CMK (cell line): ENCODE measurements around the gene GLIS2.
"Not testable (repeated sequence)": the region's sequence is repeated elsewhere in the genome, so short reads cannot be mapped to it uniquely, and the experiment has no call there.

ENCODE experiments used
- DNase-seq: peaks from one replicate; pipeline ENCODE4 v3.0.0-alpha.2; 2010; ENCODE audit warnings: low read depth

Gene GLIS2

GRCh38 chr16:4336701-4337539, 21.1 kb downstream of the GLIS2 start:
- DNase-seq: no peak

- DNase-seq: no peak
Observed at GRCh38 chr16:4337540-4338088, 21.7 kb downstream of the GLIS2 start.

GRCh38 chr16:4338125-4338582, 22.3 kb downstream of the GLIS2 start:
- DNase-seq: no peak

GRCh38 chr16:4338712-4339299, 22.9 kb downstream of the GLIS2 start:
- DNase-seq: no peak

GRCh38 chr16:4339455-4339854, 23.6 kb downstream of the GLIS2 start:
- no peak for DNase-seq

- no peak for DNase-seq
Observed at GRCh38 chr16:4339909-4340308, 24.0 kb downstream of the GLIS2 start.

- DNase-seq: no peak
Observed at GRCh38 chr16:4340443-4340842, 24.6 kb downstream of the GLIS2 start.

- no peak for DNase-seq
Observed at GRCh38 chr16:4341250-4341649, 25.4 kb downstream of the GLIS2 start.

- no peak for DNase-seq
Observed at GRCh38 chr16:4342866-4343744, 27.2 kb downstream of the GLIS2 start.

- DNase-seq: not testable (repeated sequence)
Observed at GRCh38 chr16:4344300-4344982, 28.6 kb downstream of the GLIS2 start.

- no peak for DNase-seq
Observed at GRCh38 chr16:4344983-4345835, 29.3 kb downstream of the GLIS2 start.

- DNase-seq: no peak
Observed at GRCh38 chr16:4345836-4346781, 30.2 kb downstream of the GLIS2 start.

GRCh38 chr16:4347010-4347409, 31.1 kb downstream of the GLIS2 start:
- no peak for DNase-seq

- no peak for DNase-seq
Observed at GRCh38 chr16:4347765-4348509, 32.1 kb downstream of the GLIS2 start.

GRCh38 chr16:4349332-4349731, 33.5 kb downstream of the GLIS2 start:
- DNase-seq: no peak

GRCh38 chr16:4350365-4350786, 34.5 kb downstream of the GLIS2 start:
- no peak for DNase-seq

GRCh38 chr16:4350787-4351659, 35.2 kb downstream of the GLIS2 start, which contains the start of gene PAM16:
TSS of gene PAM16 (minus strand) at chr16:4351321. CDS start at chr16:4351234, 87 bp downstream.
- peak; percentile 95 for DNase-seq

GRCh38 chr16:4351880-4352279, 36.0 kb downstream of the GLIS2 start:
- DNase-seq: no peak
